Common myeloid progenitor, CD34-positive (primary cell): ENCODE results near the gene DNAJC13.
A peak's percentile ranks its signal among the peaks of the same experiment; 100 is the strongest.

Source experiments
- CTCF ChIA-PET: fragments of 350-600 bp; sonication (Branson Sonifier 250); formaldehyde crosslinking; loops from one replicate; lab custom pipeline; 2021; ENCODE audit warnings: antibody characterized with exemption; lab: Charles Lee
- POLR2A ChIA-PET: fragments of 350-600 bp; sonication (Branson Sonifier 250); formaldehyde crosslinking; loops from one replicate; lab custom pipeline; 2021; ENCODE audit warnings: antibody characterized with exemption; lab: Charles Lee
- DNase-seq, 3 donors: peaks; one replicate each; pipeline versions ENCODE4 v3.0.0 to v3.0.0-alpha.2; 2013
- H3K27ac ChIP-seq, 2 experiments: 1 replicate in 1 of 2; 2 replicates in 1 of 2; pipeline ENCODE4 v1.7.0; 2013; ENCODE audit warnings: inconsistent platforms in 2 of 2, low read length in 2 of 2, mild to moderate bottlenecking in 2 of 2, low read depth in 1 of 2, moderate library complexity in 1 of 2; ENCODE audit not compliant: severe bottlenecking in 2 of 2, insufficient read depth in 1 of 2, poor library complexity in 1 of 2
- H3K27me3 ChIP-seq, 5 experiments: replicated peaks in 2 of 5; 1 replicate in 3 of 5; 2 replicates in 2 of 5; pipeline versions ENCODE4 v1.6.1 to v1.7.0; 2013; ENCODE audit warnings: low read length in 4 of 5, mild to moderate bottlenecking in 2 of 5, moderate library complexity in 2 of 5, inconsistent platforms in 1 of 5; ENCODE audit not compliant: insufficient read depth in 5 of 5, control insufficient read depth in 4 of 5
- H3K36me3 ChIP-seq, 4 experiments: 1 replicate in 2 of 4; 2 replicates in 2 of 4; pipeline versions ENCODE4 v1.6.1 to v1.7.0; 2013; ENCODE audit warnings: low read length in 3 of 4, control low read depth in 1 of 4, mild to moderate bottlenecking in 1 of 4; ENCODE audit not compliant: control insufficient read depth in 4 of 4, insufficient read depth in 4 of 4
- H3K4me1 ChIP-seq, 4 experiments: 1 replicate in 3 of 4; 2 replicates in 1 of 4; pipeline versions ENCODE4 v1.6.1 to v1.7.1; 2013; ENCODE audit warnings: low read length in 3 of 4, mild to moderate bottlenecking in 3 of 4, control low read depth in 1 of 4, inconsistent platforms in 1 of 4, moderate library complexity in 1 of 4; ENCODE audit not compliant: control insufficient read depth in 4 of 4, insufficient read depth in 4 of 4; ENCODE audit errors: control extremely low read depth in 1 of 4
- H3K4me3 ChIP-seq, 7 experiments: 1 replicate in 4 of 7; 2 replicates in 3 of 7; pipeline versions ENCODE4 v1.5.1 to v1.7.0; 2013; ENCODE audit warnings: mild to moderate bottlenecking in 7 of 7, low read length in 6 of 7, moderate library complexity in 6 of 7, inconsistent platforms in 2 of 7, low read depth in 2 of 7, control low read depth in 1 of 7; ENCODE audit not compliant: insufficient read depth in 4 of 7, control insufficient read depth in 1 of 7; ENCODE audit errors: extremely low read depth in 1 of 7
- H3K9me3 ChIP-seq, 5 experiments: 1 replicate in 4 of 5; 2 replicates in 1 of 5; pipeline versions ENCODE4 v1.6.1 to v1.7.1; 2013; ENCODE audit warnings: low read length in 4 of 5, mild to moderate bottlenecking in 2 of 5, inconsistent platforms in 1 of 5, low read depth in 1 of 5, moderate library complexity in 1 of 5; ENCODE audit not compliant: control insufficient read depth in 4 of 5, insufficient read depth in 2 of 5; ENCODE audit errors: control extremely low read depth in 1 of 5
- WGBS: methylation state at CpG from one replicate; pipeline ENCODE4 v1.1.5; 2013; ENCODE audit not compliant: insufficient coverage; 5-methylcytosine and 5-hydroxymethylcytosine counted together

Gene DNAJC13

DNA sequence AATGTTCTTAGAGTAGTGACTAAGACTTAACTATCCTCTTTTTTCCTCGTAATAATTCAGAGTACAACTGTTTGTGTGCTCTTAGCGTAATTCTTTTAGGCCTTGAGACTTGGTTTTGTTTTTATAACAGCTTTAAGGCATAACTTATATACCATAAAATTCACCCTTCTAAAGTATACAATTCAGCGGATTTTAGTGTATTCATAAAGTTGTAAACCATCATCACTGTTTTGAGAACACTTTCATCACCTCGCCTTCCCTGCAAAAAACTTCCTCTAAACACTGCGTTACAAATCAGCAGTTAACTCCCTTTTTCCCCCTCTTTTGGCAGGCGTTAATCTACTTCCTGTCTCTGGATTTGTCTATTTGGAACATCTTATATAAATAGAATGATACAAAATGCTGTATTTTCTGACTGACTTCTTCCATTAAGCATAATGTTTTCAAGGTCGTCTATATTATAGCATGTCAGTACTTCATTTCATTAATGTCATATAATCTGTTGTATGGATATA, 18.7 kb downstream of the DNAJC13 start:
- CTCF ChIA-PET: interaction anchor here (0.8 to 1.0 kb wide), 2 partner anchors 13 kb away, joined by 3 to 6 read pairs; no protein-coding TSS in a partner anchor
- POLR2A ChIA-PET: no interaction called here
- H3K36me3 ChIP-seq: peaks cover 0 to 12% (median 0%) of the 10 kb centered on the region in 4 experiments

DNA sequence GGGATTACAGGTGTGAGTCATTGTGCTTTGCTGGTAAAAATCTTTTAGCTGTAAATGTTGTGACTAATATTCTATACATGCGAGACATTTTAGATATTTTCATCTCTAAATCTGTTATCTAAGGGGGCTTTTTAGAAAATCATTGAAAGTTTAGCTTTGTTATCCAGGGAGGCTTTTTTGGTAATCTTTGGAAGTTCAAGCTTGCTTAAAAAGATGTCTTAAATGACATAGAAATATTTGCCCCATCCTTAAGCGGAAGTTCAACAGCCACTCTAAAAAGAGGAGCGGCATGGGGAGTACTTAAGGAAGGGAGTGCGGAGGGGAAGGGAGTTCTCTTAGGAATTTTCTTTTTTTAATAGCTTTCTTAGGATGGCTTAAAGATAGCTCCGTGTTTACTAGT, 26.1 kb downstream of the DNAJC13 start:
- 100% methylated on average over 4 of the region's 5 CpGs for WGBS
- DNase-seq: no peak
- H3K27me3 ChIP-seq: no peaks in the 10 kb centered on the region
- ChIA-PET CTCF (no interaction called here), POLR2A (no interaction called here)
- no peak overlapping the region for H3K4me3 ChIP-seq
- H3K27ac ChIP-seq: no peak overlapping the region
- peaks cover 17 to 47% (median 30%) of the 10 kb centered on the region in 4 experiments for H3K4me1 ChIP-seq
- no peaks in the 10 kb centered on the region for H3K9me3 ChIP-seq
- H3K36me3 ChIP-seq: peaks cover 0 to 8% (median 0%) of the 10 kb centered on the region in 4 experiments

More for the DNA sequence above, 18.7 kb downstream of the DNAJC13 start:
- Histone ChIP-seq H3K4me3 (no peak overlapping the region), H3K27ac (no peak overlapping the region), H3K9me3 (no peaks in the 10 kb centered on the region), H3K4me1 (peaks cover 16 to 47% (median 30%) of the 10 kb centered on the region in 4 experiments), H3K27me3 (no peaks in the 10 kb centered on the region)
- WGBS: 67% methylated on average over 3 of the region's 7 CpGs
- DNase-seq: no peak

- Histone ChIP-seq H3K9me3 (no peaks in the 10 kb centered on the region), H3K27me3 (no peaks in the 10 kb centered on the region), H3K4me1 (peaks cover 14 to 43% (median 29%) of the 10 kb centered on the region in 4 experiments), H3K27ac (no peak overlapping the region), H3K36me3 (peaks cover 0 to 11% (median 2%) of the 10 kb centered on the region in 4 experiments), H3K4me3 (no peak overlapping the region)
- DNase-seq: no peak
- POLR2A ChIA-PET: no interaction called here
- CTCF ChIA-PET: no interaction called here
These were observed 27.1 kb downstream of the DNAJC13 start for GRCh38 chr3:132444383-132444782.

- ChIA-PET CTCF (interaction anchor here (0.6 kb wide), 1 partner anchor 1223 kb away, joined by 3 read pairs; no protein-coding TSS in a partner anchor), POLR2A (no interaction called here)
- Histone ChIP-seq H3K9me3 (no peaks in the 10 kb centered on the region), H3K4me1 (peaks cover 11 to 39% (median 24%) of the 10 kb centered on the region in 4 experiments), H3K27me3 (no peaks in the 10 kb centered on the region), H3K4me3 (peak overlapping the region in 1 of 7 experiments; percentile 16), H3K36me3 (peaks cover 3 to 12% (median 5%) of the 10 kb centered on the region in 4 experiments), H3K27ac (no peak overlapping the region)
- DNase-seq: peak; percentile 10 to 55 (median 35)
These were observed 28.5 kb downstream of the DNAJC13 start for GRCh38 chr3:132445817-132446216.

DNA sequence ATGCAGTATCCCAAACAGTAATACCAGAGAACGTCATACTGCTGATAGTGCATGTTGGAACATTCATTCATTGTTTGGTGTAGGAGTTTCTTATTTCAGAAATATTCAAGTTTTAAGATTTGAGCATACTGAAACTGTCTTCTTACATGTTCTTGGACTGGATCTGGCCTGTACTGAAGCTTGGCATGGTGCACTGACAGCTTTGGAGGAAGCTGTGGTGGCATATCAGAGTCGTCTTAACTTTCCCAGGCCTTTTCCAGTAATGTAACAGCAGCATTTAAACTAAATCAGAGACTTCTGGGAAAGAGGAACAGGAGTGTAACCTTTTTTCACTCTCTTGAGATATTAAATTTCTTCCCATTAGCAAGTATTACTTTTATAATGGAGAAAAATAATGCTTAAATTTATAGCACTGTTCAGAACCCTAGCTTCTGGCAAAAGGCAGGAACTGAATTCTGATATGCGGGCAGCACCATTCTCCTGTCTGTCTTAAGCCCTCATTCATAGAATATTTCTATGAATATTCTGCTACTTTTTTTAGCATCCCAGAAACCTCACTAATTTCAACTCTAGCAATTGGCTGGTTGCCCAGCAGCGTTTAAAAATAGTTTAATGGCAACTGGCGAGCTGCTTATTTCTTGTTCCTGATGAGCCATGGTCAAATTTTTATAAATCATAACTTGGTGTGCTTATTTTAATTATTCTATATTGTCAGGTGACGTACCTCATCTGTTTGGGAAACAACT, 31.1 kb downstream of the DNAJC13 start:
- Histone ChIP-seq H3K36me3 (peaks cover 9 to 28% (median 17%) of the 10 kb centered on the region in 4 experiments), H3K4me3 (peak overlapping the region in 1 of 7 experiments; percentile 10), H3K27me3 (no peaks in the 10 kb centered on the region), H3K4me1 (peaks cover 11 to 39% (median 22%) of the 10 kb centered on the region in 4 experiments), H3K27ac (no peak overlapping the region), H3K9me3 (no peaks in the 10 kb centered on the region)
- POLR2A ChIA-PET: interaction anchor here (0.6 kb wide), 1 partner anchor 193 kb away, joined by 3 read pairs; no protein-coding TSS in a partner anchor
- WGBS: 17% methylated on average over 2 of the region's 6 CpGs
- peak in 1 of 3 donors; percentile 31 for DNase-seq
- CTCF ChIA-PET: interaction anchor here (1.4 to 1.7 kb wide), 3 partner anchors 9 to 31 kb away, joined by 3 to 6 read pairs (median 3); partner anchors contain the start of gene DNAJC13

DNA sequence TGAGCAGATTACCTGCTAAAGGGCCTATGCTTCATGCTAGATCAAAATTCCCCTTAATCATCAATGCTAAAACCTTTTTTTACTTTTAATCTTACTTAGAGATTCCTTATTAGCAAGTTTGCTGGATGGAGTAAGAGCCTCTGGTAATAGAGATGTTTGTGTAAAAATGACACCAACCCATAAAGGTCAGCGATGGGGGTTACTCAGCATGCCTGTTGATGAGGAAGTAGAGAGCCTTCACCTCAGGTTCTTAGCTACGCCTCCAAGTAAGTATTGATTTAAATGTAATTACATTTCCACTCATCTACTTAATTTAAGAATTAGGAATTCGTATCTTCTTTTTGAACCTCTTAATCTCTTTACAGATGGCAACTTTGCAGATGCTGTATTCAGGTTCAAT, 38.8 kb downstream of the DNAJC13 start:
- Histone ChIP-seq H3K36me3 (peaks cover 14 to 81% (median 51%) of the 10 kb centered on the region in 4 experiments), H3K27ac (no peak overlapping the region), H3K4me1 (peaks cover 0 to 4% (median 0%) of the 10 kb centered on the region in 4 experiments), H3K9me3 (no peaks in the 10 kb centered on the region), H3K27me3 (no peaks in the 10 kb centered on the region), H3K4me3 (no peak overlapping the region)
- POLR2A ChIA-PET: no interaction called here
- DNase-seq: no peak
- no CpG with 5 or more reads among the region's 3 CpGs for WGBS
- CTCF ChIA-PET: no interaction called here

DNA sequence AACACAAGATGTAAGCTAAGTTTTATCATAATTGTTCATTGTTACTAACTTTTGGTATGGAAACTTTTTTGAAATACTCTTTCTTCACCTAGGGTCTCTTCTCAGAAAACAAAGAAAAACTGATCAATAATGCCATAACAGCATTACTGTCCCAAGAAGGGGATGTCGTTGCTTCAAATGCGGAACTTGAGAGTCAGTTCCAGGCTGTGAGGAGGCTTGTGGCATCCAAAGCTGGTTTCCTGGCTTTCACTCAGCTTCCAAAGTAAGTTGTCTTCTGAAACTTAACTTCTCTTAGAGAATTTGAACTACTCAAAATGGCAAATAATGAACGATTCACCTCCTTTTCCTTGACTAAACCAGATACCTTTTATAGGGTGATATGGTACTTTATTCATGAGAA, 39.3 kb downstream of the DNAJC13 start:
- CTCF ChIA-PET: no interaction called here
- peaks cover 14 to 85% (median 52%) of the 10 kb centered on the region in 4 experiments for H3K36me3 ChIP-seq

More for the DNA sequence above, 39.3 kb downstream of the DNAJC13 start:
- Histone ChIP-seq H3K27ac (no peak overlapping the region), H3K4me1 (peaks cover 0 to 4% (median 0%) of the 10 kb centered on the region in 4 experiments), H3K27me3 (no peaks in the 10 kb centered on the region), H3K9me3 (no peaks in the 10 kb centered on the region), H3K4me3 (no peak overlapping the region)
- WGBS: 100% methylated on average over 2 of the region's 3 CpGs
- no peak for DNase-seq
- POLR2A ChIA-PET: no interaction called here
